Fibroblast of pulmonary artery (primary cell): Measurements from ENCODE around the gene PDE4D.

Experiments used
- DNase-seq: peaks from one replicate; pipeline ENCODE4 v3.0.0-alpha.2; 2010; ENCODE audit warnings: low read depth
- H3K4me3 ChIP-seq: replicated peaks from 2 replicates; pipeline ENCODE4 v1.5.1; 2011; ENCODE audit warnings: low read depth, mild to moderate bottlenecking, control low read depth, low read length, moderate library complexity
- CTCF ChIP-seq: IDR thresholded peaks from 2 replicates; pipeline ENCODE4 v1.5.1; 2011; ENCODE audit warnings: mild to moderate bottlenecking, control low read depth, low read length, inconsistent platforms; ENCODE audit errors: missing control alignments

Gene PDE4D

DNA sequence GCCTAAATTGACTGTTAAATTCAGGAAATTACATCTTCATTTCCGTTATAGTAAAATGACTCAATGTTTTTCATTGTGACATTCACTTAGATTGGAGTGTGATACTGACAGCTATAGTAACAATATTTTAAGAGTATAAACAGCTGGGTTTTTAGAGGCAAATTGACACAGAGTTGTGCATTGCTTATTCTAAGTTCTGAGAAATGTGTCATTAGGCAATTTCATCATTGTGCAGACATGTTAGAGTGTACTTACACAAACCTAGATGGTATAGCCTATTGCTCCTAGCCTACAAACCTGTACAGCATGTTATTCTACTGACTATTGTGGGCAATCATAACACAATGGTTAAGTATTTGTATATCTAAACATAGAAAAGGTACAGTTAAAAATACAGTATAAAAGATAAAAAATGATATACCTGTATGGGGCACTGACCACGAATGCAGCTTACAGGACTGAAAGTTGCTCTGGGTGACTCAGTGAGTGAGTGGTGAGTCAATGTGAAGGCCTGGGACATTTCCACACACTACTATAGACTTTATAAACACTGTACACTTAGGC, 132.7 kb downstream of the PDE4D start:
- peak; percentile 84 for DNase-seq
- H3K4me3 ChIP-seq: no peak overlapping the region
- TF ChIP-seq CTCF: no peak

DNA sequence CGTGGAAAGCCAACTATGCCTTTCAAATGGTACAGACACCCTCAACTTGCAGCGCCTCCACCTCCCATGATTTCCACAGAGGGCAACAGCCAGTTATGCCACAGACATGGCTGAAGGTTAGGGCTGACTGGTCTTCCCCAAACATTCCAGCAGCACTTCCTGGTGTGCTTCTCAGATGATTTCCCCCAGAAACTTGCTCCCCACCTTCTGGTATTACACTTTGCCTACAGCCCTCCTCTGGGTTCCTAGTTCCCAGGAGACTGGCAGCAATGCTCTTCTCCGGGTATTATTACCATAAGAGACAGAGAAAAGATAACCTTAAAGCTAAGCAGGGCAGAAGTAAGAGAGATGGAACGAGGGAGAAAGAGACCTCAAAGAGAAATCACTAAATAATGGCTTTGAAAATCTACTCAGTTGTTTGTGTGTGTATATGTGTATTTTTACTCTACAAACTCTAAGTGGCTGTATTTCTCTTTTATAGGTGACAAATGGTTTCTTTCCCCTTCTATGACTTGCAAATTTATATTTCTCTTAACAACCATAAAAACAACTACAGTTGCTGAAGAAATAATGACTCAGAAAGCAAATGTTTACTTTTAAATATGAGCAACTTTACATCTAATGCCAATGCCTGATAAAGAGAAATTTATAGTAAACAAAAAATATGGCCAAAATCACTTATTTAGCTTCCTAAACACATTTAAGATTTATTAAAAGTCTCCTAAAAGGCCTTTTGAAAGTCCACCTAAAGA, 133.8 kb downstream of the PDE4D start:
- TF ChIP-seq CTCF: no peak
- DNase-seq: peak; percentile 45
- no peak overlapping the region for H3K4me3 ChIP-seq

DNA sequence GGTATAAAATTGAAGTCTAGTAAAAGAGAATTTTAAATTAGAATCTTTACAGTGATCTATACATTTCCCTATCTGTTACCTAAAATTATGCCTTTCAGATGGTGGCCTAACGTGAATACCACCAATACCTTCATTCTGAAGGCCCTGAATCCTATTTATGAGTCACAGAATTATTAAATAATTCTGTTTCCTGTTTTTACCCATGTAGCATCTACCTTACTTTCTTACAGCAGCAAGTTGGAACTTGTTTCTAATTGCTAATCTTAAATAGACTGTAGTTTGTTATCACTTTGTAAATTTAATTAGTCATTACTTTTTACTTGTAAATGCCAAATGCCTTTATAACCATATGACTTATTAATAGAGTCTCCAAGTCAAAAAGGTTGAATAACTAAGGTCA, 135.0 kb downstream of the PDE4D start:
- TF ChIP-seq CTCF: no peak
- no peak for DNase-seq

GRCh38 chr5:59757442-59757841, 136.1 kb downstream of the PDE4D start:
- no peak for TF ChIP-seq CTCF
- no peak overlapping the region for H3K4me3 ChIP-seq
- DNase-seq: no peak

More for the DNA sequence above, 135.0 kb downstream of the PDE4D start:
- H3K4me3 ChIP-seq: no peak overlapping the region

DNA sequence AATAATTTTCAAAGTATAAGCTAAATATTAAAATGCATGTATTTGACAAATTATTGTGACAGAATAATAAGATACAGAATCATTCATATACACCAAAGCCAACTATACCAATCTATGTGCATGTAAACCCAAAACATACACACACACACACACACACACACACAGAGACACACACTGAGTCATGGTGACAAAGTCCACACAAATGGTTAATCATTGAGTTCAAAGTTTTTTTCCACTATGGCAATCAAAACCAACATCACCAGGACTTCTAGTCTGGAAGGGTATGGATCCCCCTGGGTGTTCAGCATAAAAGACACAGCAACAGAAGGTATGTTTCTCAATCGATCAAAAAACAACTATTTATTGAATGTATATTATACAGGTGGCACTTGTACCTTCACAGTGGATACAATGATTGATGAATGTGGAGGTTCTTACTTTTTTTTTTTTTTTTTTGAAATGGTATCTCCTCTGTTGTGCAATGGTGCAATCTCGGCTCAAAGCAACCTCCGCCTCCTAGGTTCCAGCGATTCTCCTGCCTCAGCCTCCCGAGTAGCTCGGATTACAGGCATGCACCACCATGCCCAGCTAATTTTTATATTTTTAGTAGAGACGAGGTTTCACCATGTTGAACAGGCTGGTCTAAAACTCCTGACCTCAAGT, 137.0 kb downstream of the PDE4D start:
- no peak overlapping the region for H3K4me3 ChIP-seq
- no peak for TF ChIP-seq CTCF
- no peak for DNase-seq

DNA sequence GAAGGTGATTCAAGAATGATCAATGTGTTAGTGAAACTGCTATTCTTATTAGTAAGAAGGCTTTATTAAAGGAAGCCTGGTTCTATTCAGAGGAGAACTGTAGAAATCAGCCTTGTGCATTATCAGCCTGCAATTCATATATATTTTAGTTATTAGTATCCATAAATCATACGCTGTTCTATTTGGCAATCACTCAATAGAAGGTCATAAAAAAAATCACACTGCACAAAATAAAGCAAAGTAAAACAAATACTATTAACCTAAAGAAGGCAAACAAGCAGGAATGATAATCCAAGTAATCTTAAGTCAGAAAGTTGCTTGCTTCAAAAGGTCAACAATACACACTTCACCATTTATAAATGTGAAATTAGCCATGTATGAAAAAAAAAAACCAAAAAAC, 138.1 kb downstream of the PDE4D start:
- no peak overlapping the region for H3K4me3 ChIP-seq
- DNase-seq: no peak
- TF ChIP-seq CTCF: no peak
